Endodermal cell (in vitro differentiated cells): ENCODE measurements around the gene HIRIP3. TPM values are rescaled to one million over a fixed set of nuclear protein-coding genes. Genes with fewer than 3 reads are reported as not detected.

Experiments
- DNase-seq: peaks from one replicate; pipeline ENCODE4 v3.0.0-alpha.2; 2017
- H3K27ac ChIP-seq: 2 replicates; pipeline ENCODE4 v1.5.1; 2013; ENCODE audit warnings: mild to moderate bottlenecking, low read depth, low read length, moderate library complexity
- H3K27me3 ChIP-seq: 2 replicates; pipeline ENCODE4 v1.6.1; 2013; ENCODE audit warnings: mild to moderate bottlenecking, low read length, moderate library complexity; ENCODE audit not compliant: insufficient read depth, control insufficient read depth, poor library complexity, severe bottlenecking
- H3K36me3 ChIP-seq: 2 replicates; pipeline ENCODE4 v1.7.0; 2013; ENCODE audit warnings: mild to moderate bottlenecking, low read length, moderate library complexity; ENCODE audit not compliant: control insufficient read depth, insufficient read depth
- H3K4me1 ChIP-seq: one replicate; pipeline ENCODE4 v1.7.0; 2013; ENCODE audit warnings: low read length; ENCODE audit not compliant: control insufficient read depth, insufficient read depth
- H3K4me3 ChIP-seq: 2 replicates; pipeline ENCODE4 v1.5.1; 2013; ENCODE audit warnings: mild to moderate bottlenecking, low read length, moderate library complexity
- H3K9ac ChIP-seq: 2 replicates; pipeline ENCODE4 v1.6.1; 2013; ENCODE audit warnings: mild to moderate bottlenecking, low read length, moderate library complexity; ENCODE audit not compliant: poor library complexity, severe bottlenecking; ENCODE audit errors: extremely low read depth
- H3K9me3 ChIP-seq: 2 replicates; pipeline ENCODE4 v1.6.1; 2013; ENCODE audit warnings: mild to moderate bottlenecking, low read length, moderate library complexity; ENCODE audit not compliant: control insufficient read depth
- H3K27ac Mint-ChIP-seq: 2 replicates; pipeline ENCODE4 v1.8.0; 2020; ENCODE audit warnings: mixed read lengths
- H3K27me3 Mint-ChIP-seq: 2 replicates; pipeline ENCODE4 v1.8.0; 2021; ENCODE audit warnings: mild to moderate bottlenecking, mixed read lengths; ENCODE audit not compliant: insufficient read depth
- H3K36me3 Mint-ChIP-seq: 2 replicates; pipeline ENCODE4 v1.8.0; 2020; ENCODE audit warnings: low read depth, mixed read lengths
- H3K4me1 Mint-ChIP-seq: 2 replicates; pipeline ENCODE4 v1.8.0; 2020; ENCODE audit warnings: mixed read lengths
- H3K4me3 Mint-ChIP-seq: 2 replicates; pipeline ENCODE4 v1.8.0; 2020; ENCODE audit warnings: mild to moderate bottlenecking, moderate library complexity, mixed read lengths
- H3K9me3 Mint-ChIP-seq: 2 replicates; pipeline ENCODE4 v1.8.0; 2020; ENCODE audit warnings: mild to moderate bottlenecking, mixed read lengths
- WGBS, 2 experiments: methylation state at CpG; one replicate each; pipeline versions ENCODE4 v1.1.5 to v1.1.7; 2013; ENCODE audit warnings: missing lambda C conversion rate in 2 of 2, mixed read lengths in 1 of 2; ENCODE audit not compliant: insufficient coverage in 1 of 2, insufficient read length in 1 of 2; 5-methylcytosine and 5-hydroxymethylcytosine counted together
- total RNA-seq, 2 donors: library from RNA; stranded (reverse); fragmentation: NEBNext Ultra II Directional in 1 of 2; extraction: Animal tissue kit (Norgen Biotek cat#: 25700) in 1 of 2; gene quantifications; 2 replicates in 1 of 2; 3 replicates in 1 of 2; pipeline ENCODE4 v1.2.1, GENCODE V29; 2021
- TF ChIP-seq, protein P1 (sequence below): fragments of 200-600 bp; sonication (generic); conservative IDR thresholded peaks from 2 replicates; pipeline ENCODE4 v1.5.0; 2021; ENCODE audit warnings: antibody characterized with exemption, mild to moderate bottlenecking

Gene HIRIP3
- total RNA-seq, 2 donors from 2014 or later, result 9.4 to 13.9 TPM

DNA sequence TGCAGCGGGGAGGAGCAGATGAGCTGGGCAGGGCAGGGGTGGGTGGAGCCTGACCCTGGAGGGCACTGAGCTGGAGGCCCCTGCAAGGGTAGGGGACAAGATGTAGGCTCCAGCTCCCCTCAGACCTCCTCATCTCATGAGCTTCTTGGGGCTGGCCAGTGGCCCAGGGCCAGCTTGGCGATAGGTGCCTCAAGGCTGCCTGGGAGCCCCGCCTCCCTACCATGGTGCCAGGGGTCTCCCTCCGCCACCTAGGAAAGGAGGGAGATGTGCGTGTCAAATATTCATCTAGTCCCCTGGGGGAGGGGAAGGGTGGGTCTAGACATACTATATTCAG is 3.9 kb downstream of the HIRIP3 start:
- Histone ChIP-seq H3K27ac (no peak overlapping the region), H3K9me3 (no peaks in the 10 kb centered on the region), H3K27me3 (no peaks in the 10 kb centered on the region), H3K36me3 (peaks cover 49% of the 10 kb centered on the region), H3K9ac (no peak overlapping the region), H3K4me3 (no peak overlapping the region), H3K4me1 (no peaks in the 10 kb centered on the region)
- Mint-ChIP-seq H3K4me1 (peaks cover 7% of the 10 kb centered on the region), H3K27ac (no peak overlapping the region), H3K27me3 (no peaks in the 10 kb centered on the region), H3K4me3 (no peak overlapping the region), H3K36me3 (peaks cover 33% of the 10 kb centered on the region), H3K9me3 (no peaks in the 10 kb centered on the region)
- 95 to 100% methylated on average over 1 to 4 of the region's 5 CpGs for WGBS, 2 experiments
- no peak for DNase-seq
- TF ChIP-seq, protein P1, sequence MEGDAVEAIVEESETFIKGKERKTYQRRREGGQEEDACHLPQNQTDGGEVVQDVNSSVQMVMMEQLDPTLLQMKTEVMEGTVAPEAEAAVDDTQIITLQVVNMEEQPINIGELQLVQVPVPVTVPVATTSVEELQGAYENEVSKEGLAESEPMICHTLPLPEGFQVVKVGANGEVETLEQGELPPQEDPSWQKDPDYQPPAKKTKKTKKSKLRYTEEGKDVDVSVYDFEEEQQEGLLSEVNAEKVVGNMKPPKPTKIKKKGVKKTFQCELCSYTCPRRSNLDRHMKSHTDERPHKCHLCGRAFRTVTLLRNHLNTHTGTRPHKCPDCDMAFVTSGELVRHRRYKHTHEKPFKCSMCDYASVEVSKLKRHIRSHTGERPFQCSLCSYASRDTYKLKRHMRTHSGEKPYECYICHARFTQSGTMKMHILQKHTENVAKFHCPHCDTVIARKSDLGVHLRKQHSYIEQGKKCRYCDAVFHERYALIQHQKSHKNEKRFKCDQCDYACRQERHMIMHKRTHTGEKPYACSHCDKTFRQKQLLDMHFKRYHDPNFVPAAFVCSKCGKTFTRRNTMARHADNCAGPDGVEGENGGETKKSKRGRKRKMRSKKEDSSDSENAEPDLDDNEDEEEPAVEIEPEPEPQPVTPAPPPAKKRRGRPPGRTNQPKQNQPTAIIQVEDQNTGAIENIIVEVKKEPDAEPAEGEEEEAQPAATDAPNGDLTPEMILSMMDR, result no peak

DNA sequence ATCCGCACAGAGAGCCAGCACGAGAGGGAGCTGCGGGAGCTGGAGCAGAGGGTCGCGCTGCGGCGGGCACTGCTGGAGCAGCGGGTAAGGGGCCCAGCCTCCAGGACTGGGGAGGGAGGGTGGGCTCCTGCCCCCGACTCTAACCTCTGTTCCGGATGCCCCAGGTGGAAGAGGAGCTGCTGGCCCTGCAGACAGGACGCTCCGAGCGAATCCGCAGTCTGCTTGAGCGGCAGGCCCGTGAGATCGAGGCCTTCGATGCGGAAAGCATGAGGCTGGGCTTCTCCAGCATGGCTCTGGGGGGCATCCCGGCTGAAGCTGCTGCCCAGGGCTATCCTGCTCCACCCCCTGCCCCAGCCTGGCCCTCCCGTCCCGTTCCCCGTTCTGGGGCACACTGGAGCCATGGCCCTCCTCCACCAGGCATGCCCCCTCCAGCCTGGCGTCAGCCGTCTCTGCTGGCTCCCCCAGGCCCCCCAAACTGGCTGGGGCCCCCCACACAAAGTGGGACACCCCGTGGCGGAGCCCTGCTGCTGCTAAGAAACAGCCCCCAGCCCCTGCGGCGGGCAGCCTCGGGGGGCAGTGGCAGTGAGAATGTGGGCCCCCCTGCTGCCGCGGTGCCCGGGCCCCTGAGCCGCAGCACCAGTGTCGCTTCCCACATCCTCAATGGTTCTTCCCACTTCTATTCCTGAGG is 4.4 kb downstream of the HIRIP3 start:
- Histone ChIP-seq H3K9ac (no peak overlapping the region), H3K27ac (no peak overlapping the region), H3K4me3 (no peak overlapping the region), H3K4me1 (no peaks in the 10 kb centered on the region), H3K9me3 (no peaks in the 10 kb centered on the region), H3K27me3 (no peaks in the 10 kb centered on the region), H3K36me3 (peaks cover 54% of the 10 kb centered on the region)
- Mint-ChIP-seq H3K27me3 (no peaks in the 10 kb centered on the region), H3K27ac (no peak overlapping the region), H3K9me3 (no peaks in the 10 kb centered on the region), H3K36me3 (peaks cover 38% of the 10 kb centered on the region), H3K4me1 (peaks cover 7% of the 10 kb centered on the region), H3K4me3 (no peak overlapping the region)
- 96 to 97% methylated on average over 14 to 35 of the region's 35 CpGs for WGBS, 2 experiments
- no peak for DNase-seq
- TF ChIP-seq, protein P1, result no peak

DNA sequence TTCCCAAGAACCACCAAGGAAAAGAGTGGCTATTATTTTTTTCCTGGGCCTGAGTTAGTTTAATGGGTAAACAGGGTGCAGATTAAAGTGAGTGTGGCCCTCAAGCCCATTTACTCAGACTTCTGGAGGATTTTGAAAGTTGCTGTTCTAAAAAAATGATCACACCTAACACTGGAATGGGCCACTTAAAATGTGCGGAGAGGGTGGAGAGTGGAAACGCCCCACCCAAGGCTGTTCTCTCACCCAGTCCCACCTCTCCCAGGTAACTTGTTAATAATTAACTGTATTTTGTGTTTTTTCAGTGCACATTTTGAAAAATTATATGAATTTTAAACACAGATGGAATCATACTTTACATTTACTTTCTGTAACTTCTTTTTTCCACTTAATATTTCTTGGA is 5.4 kb downstream of the HIRIP3 start:
- Mint-ChIP-seq H3K36me3 (peaks cover 44% of the 10 kb centered on the region), H3K4me1 (peaks cover 7% of the 10 kb centered on the region), H3K9me3 (no peaks in the 10 kb centered on the region), H3K4me3 (no peak overlapping the region), H3K27ac (no peak overlapping the region), H3K27me3 (no peaks in the 10 kb centered on the region)
- WGBS, 2 experiments, result 100% methylated on average over 1 to 2 of the region's 2 CpGs
- Histone ChIP-seq H3K36me3 (peaks cover 64% of the 10 kb centered on the region), H3K4me1 (no peaks in the 10 kb centered on the region), H3K9me3 (no peaks in the 10 kb centered on the region), H3K4me3 (no peak overlapping the region), H3K9ac (no peak overlapping the region), H3K27ac (no peak overlapping the region), H3K27me3 (no peaks in the 10 kb centered on the region)
- DNase-seq, result no peak
- TF ChIP-seq, protein P1, result no peak
